Activated B cell treated with CpG ODN at 0.5 μM for 24 hours (primary cell): ENCODE data around the gene ING5. TPM values are rescaled to one million over a fixed set of nuclear protein-coding genes. Genes with fewer than 3 reads are reported as not detected.

Source experiments
- ATAC-seq: fragments of 200-7000 bp; cut with Tn5 transposase; one replicate; pipeline ENCODE4 v1.10.0; 2021; ENCODE audit warnings: low read depth, mild to moderate bottlenecking, moderate library complexity
- CTCF ChIA-PET: fragments of 350-600 bp; sonication (Branson Sonifier 250); formaldehyde crosslinking; loops from one replicate; lab custom pipeline; 2021; ENCODE audit warnings: antibody characterized with exemption; lab: Charles Lee
- POLR2A ChIA-PET: fragments of 350-600 bp; sonication (Branson Sonifier 250); formaldehyde crosslinking; loops from one replicate; lab custom pipeline; 2021; ENCODE audit warnings: antibody characterized with exemption; lab: Charles Lee
- DNase-seq: peaks from one replicate; pipeline ENCODE4 v3.0.0; 2022
- H3K27ac Mint-ChIP-seq: one replicate; pipeline ENCODE4 v1.8.0; 2020; ENCODE audit warnings: mixed read lengths
- H3K27me3 Mint-ChIP-seq: one replicate; pipeline ENCODE4 v1.8.0; 2021; ENCODE audit warnings: mixed read lengths
- H3K36me3 Mint-ChIP-seq: one replicate; pipeline ENCODE4 v1.8.0; 2021; ENCODE audit warnings: low read depth, mixed read lengths
- H3K4me1 Mint-ChIP-seq: one replicate; pipeline ENCODE4 v1.8.0; 2021; ENCODE audit warnings: mixed read lengths
- H3K4me3 Mint-ChIP-seq: one replicate; pipeline ENCODE4 v1.8.0; 2020; ENCODE audit warnings: mild to moderate bottlenecking, mixed read lengths
- H3K9me3 Mint-ChIP-seq: one replicate; pipeline ENCODE4 v1.8.0; 2020; ENCODE audit warnings: mixed read lengths
- CTCF ChIP-seq: fragments of 200-600 bp; IDR thresholded peaks from one replicate; pipeline ENCODE4 v1.8.0; 2022; ENCODE audit warnings: antibody characterized with exemption, mild to moderate bottlenecking
- intact Hi-C: fragments of 100-400 bp; cut with micrococcal nuclease; formaldehyde crosslinking; loops from one replicate; pipeline ENCODE4 v1.15.1; 2024
- total RNA-seq: library from RNA; stranded (reverse); gene quantifications from 2 replicates; pipeline ENCODE4 v1.2.3, GENCODE V29; 2022

ING5 gene
- total RNA-seq, 1 donor from 2014 or later = 61.1 TPM

- no peaks in the 10 kb centered on the region for H3K27me3 Mint-ChIP-seq
- H3K4me1 Mint-ChIP-seq = no peaks in the 10 kb centered on the region
- intact Hi-C loops = no loop called here
- H3K27ac Mint-ChIP-seq = no peak overlapping the region
- peaks cover 64% of the 10 kb centered on the region for H3K36me3 Mint-ChIP-seq
- CTCF ChIA-PET = no interaction called here
- no peaks in the 10 kb centered on the region for H3K9me3 Mint-ChIP-seq
- no peak overlapping the region for H3K4me3 Mint-ChIP-seq
- TF ChIP-seq CTCF = no peak
- no peak for ATAC-seq
- no peak for DNase-seq
- POLR2A ChIA-PET = no interaction called here
Observed at GRCh38 chr2:241668839-241669238, 33.0 kb upstream of the ING5 start.

DNA sequence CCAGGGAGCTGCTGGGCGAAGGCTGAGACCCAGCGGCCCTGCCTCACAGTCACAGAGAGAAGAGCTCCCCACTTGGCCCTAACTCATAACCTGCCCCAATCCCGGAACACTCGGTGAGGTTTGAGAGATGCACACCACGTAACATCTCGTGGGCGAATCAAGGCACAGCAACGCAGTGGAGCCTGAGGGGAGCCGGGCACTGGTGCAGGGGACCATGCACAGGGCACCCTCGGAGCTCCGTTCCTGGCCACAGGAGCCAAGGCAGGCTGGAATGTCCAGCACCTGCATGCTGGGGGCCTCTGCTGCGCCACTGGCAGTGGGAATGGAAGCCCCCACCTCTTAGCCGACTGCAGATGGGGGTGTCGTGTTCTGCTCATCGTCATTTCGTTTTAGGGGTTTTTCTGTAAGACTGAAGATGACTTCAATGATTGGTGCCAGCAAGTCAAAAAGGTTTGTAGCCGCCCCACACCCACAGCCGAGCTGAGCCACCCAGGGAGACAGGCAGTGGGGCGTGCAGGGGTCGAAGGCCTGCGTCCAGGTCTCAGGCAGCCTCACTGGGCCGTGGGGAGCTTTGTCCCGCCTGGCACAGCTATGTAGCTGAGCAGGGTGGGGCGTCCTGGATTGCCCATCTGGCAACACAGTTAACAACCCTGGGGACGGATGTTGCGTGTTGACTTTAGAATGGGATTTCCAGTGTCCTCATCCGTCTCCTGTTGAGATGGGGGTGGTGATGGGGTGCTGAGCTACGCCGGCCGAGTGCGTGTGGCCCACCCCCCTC, 31.3 kb upstream of the ING5 start:
- H3K27ac Mint-ChIP-seq = no peak overlapping the region
- POLR2A ChIA-PET = no interaction called here
- no peak for ATAC-seq
- intact Hi-C loops = no loop called here
- no peak for DNase-seq
- no peak overlapping the region for H3K4me3 Mint-ChIP-seq
- peaks cover 68% of the 10 kb centered on the region for H3K36me3 Mint-ChIP-seq
- H3K27me3 Mint-ChIP-seq = no peaks in the 10 kb centered on the region
- CTCF ChIA-PET = no interaction called here
- no peak for TF ChIP-seq CTCF
- no peaks in the 10 kb centered on the region for H3K9me3 Mint-ChIP-seq
- H3K4me1 Mint-ChIP-seq = no peaks in the 10 kb centered on the region

DNA sequence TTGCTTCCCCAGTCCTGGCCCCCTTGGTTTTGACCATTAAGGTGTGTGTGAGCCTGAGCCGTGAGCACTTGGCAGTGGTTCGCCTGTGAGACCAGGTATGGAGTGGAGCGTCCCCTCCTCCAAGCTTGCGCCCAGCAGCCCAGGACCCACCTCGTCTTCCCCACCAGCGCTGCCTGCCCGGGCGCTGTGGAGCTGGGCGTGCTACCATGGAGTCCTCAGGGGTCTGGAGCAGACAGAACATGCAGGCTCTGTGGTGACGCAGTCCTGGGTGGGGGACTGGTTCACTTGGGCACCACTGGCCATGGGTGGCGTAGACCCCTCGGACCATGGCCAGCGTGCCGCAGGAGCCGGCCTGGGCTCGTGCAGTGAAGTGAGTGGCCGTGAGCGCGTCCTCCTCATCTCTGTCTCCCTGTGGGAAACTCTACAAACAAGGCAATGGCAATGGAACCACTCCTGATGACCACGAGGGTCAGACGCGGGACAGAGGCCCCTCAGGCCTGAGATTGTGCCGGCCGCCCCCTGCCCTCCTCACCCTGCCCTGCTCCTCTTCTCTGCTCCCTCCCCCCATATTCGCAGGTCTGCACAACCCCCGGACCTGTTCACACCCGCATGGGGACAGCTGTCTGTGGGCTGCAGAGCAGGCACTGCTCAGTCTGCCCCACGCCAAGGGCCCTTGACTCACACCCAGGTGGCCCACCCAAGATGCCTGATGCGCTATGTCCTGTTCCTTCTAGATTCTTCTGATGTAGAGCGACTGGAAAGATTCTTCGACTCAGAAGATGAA, 30.2 kb upstream of the ING5 start:
- intact Hi-C loops = no loop called here
- DNase-seq (no peak), ATAC-seq (no peak)
- CTCF ChIA-PET = no interaction called here
- POLR2A ChIA-PET = no interaction called here
- H3K27me3 Mint-ChIP-seq = no peaks in the 10 kb centered on the region
- H3K4me3 Mint-ChIP-seq = no peak overlapping the region
- H3K27ac Mint-ChIP-seq = no peak overlapping the region
- H3K9me3 Mint-ChIP-seq = no peaks in the 10 kb centered on the region
- no peak for TF ChIP-seq CTCF
- peaks cover 68% of the 10 kb centered on the region for H3K36me3 Mint-ChIP-seq
- no peaks in the 10 kb centered on the region for H3K4me1 Mint-ChIP-seq

- intact Hi-C loops = no loop called here
- ATAC-seq (no peak), DNase-seq (no peak)
- no peak for TF ChIP-seq CTCF
- no peaks in the 10 kb centered on the region for H3K4me1 Mint-ChIP-seq
- H3K9me3 Mint-ChIP-seq = no peaks in the 10 kb centered on the region
- peaks cover 71% of the 10 kb centered on the region for H3K36me3 Mint-ChIP-seq
- ChIA-PET CTCF (no interaction called here), POLR2A (no interaction called here)
- H3K4me3 Mint-ChIP-seq = no peak overlapping the region
- no peak overlapping the region for H3K27ac Mint-ChIP-seq
- no peaks in the 10 kb centered on the region for H3K27me3 Mint-ChIP-seq
Observed at GRCh38 chr2:241672243-241673188, 29.3 kb upstream of the ING5 start.
